ENCODE results near the gene RIMS3.
"Not testable (repeated sequence)": the region's sequence is repeated elsewhere in the genome, so short reads cannot be mapped to it uniquely, and the experiment has no call there.

The RIMS3 gene

DNA sequence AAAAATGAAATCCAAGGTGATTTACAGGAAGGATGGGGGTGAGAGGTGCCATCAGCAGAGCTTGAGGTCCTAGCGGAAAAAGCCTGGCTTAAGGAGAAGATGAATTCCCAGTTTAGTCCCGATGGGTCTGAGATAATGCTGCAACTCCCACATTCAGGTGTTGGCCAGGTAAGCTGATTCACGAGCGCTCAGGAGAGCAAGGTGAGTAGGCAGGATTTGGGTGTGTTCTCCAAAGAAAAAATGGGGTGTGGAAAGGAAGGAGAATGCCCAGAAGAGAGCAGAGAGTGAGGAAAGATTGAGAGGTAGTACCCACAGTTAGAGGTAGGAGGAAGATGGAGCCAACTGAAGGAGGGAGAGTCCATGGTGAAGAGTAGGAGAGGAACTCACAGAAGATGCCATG lies 12.5 kb downstream of the RIMS3 start:
- DNase-seq = no peak

DNA sequence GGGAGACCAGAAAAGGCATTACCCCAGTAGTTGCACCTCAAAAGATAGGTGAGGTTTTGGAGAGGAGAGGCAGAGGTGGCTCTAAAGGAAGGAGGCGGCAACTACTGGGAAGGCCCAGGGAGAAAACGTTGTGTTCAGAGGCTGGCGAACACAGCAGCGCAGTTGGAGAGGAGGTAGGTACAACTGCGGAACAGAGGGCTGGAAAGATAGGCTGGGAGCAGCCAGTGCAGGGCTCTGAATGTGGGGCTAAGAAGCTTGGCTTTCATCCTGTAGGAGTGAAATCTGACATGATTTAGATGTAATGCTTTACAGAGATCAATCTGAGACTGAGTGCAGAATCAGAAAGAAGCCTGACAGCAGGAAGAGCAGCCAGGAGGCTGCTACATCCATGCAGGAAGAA lies 13.0 kb downstream of the RIMS3 start:
- DNase-seq = no peak

DNA sequence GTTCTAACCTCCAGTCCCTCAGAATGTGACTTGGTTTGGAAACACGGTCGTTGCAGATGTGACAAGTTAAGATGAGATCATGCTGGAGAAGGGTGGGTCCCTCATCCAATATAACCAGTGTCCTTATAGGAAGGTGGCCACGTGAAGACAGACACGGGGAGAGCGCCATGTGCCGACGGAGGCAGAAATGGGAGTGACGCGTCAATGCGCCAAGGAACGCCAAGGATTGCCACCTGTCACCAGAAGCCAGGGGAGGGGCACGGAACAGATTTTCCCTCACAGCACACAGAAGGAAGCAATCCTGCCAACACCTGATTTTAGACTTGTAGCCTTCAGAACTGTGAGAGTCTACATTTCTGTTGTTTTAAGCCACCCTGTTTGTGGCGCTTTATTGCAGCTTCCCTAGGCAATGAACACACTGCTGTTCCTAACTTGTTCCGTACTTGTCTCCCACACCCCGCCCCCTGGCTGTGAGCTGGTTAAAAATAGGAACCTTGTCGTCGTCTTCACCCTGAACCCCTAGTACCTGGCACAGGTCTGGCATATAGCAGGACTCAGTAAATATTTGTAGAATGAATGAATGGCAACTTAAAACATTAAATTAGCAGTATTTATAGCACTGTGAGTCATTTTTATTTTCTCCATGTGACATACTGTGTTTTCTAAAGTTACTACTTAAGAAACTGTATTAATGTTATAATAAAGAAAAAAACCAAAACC lies 14.2 kb downstream of the RIMS3 start:
- DNase-seq = no peak

DNA sequence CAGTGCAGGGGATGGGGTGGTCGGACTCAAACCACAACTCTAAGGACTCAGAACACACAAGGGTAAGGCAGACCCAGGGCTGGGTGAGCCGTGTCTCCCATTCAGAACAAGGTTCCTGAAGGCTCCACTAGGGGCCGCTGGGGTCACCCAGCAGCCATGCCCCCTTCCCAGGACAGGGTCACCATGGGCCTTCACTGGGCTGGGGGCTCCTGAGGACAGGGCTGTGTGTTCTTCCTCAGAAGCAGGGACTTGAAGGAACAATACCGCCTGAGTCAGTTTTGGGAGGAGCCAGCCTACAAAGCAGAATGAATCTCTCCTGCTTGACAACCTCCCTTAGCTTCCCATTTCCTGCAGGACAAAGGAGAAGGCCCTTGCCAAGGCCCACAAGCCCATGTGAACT lies 15.4 kb downstream of the RIMS3 start:
- DNase-seq = no peak

DNA sequence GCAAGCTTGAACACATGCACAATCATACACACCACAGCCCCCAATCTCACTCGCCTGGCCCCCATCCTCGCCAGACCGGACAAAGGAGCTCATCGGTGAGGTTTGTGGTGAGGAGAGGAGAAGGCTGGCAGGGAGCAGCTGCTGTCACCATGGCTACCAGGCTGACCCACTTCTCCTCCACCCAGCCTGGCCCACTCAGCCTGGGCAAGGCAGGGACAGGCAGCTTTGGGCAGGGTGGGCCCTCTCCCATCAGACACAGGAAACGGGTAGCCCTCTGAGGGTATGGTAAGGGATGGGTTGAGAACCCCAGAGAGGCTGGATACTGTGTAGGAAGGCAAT lies 15.9 kb downstream of the RIMS3 start:
- DNase-seq = no peak

DNA sequence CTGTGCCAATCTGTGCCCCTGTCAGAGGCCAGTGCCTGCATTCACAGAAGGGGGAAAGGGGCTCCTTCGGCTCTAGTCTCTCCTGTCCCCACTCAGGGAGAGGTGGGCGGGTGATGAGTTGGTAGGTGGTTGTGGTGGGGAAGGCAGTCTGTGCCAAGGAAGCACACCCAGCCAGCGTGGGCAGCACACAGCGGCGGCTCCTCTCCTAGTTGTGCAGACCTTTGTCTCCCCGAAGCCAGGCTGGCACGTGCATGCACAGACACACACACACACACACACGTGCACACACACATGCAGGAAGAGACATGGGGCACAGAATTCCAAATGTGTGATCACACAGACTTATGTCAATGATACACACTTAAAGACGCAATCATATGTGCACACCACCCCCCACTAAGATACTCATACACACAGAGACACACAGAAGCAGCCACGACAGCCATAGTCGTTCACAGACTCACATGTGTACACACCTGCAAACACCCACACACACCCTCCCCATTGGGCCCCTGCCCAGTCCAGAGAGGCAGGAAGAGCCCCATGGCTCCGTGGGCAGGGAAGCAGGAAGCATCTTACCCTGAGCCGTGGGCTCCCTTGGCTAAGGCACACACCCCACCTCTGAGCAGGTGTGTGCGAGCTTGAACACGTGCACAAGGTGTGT lies 16.4 kb downstream of the RIMS3 start:
- DNase-seq = no peak

DNA sequence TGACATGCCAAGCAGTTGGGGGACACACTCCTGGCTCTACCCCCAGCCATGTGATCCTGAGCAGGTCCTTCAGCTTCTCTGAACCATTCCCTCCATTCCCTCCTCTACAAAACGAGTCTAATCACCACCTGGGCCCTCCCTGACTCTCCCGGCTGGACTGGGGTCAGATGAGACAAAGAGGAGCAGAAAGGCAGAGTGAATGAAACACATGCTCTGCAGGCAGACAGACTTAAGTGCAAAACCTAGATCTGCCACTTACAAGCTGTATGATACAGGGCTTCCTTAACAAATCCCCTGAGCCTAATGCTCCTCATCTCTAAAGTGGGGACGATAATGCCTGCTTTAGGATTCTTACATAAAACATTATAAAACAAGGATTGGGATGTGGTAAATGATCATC lies 17.3 kb downstream of the RIMS3 start:
- no peak for DNase-seq

DNA sequence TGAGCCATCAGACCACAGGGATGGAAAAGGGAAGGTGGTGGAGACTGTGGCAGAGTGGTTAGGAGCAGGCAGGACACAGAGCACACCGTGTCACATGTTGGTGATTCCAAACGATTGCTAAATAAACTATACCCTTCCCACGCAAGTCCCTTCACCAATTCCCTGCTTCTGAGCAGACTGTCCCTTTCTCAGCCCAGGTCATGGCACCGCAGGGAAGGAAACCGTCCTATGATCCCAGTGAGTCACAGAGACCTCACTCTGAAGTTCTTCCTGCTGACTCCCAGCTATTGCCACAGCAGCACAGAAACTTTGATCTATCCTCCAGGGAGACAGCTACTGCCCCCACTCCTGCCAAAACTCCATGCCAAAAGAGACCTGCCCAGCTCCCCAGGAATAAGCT lies 19.2 kb downstream of the RIMS3 start:
- no peak for DNase-seq

DNA sequence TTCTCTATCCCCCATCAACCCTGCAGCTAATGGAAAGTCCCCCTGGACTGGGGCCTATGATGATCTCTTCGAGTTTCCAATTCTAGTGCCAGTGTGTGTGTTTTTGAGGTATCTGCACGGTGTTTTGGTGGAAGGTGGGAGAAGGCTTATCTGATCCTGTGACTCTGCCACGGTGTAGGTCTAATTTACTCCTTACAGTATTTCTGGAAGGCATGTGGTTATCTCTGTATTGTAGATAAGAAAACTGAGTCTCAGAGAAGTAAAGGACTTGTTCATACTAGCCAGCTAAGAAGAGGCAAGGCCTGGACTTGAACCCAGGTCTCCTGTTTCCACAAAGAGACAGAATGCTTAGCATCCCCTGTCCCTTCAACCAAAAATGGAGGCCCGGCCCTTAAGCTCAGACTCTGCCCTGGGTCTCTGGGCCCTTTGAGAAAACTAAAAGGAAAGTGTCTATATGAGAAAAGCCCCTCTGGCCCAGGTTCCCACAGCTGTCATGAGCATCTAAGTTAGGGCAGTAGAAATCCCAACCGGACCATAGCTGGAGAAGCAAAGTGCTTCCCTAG lies 20.3 kb downstream of the RIMS3 start:
- no peak for DNase-seq

DNA sequence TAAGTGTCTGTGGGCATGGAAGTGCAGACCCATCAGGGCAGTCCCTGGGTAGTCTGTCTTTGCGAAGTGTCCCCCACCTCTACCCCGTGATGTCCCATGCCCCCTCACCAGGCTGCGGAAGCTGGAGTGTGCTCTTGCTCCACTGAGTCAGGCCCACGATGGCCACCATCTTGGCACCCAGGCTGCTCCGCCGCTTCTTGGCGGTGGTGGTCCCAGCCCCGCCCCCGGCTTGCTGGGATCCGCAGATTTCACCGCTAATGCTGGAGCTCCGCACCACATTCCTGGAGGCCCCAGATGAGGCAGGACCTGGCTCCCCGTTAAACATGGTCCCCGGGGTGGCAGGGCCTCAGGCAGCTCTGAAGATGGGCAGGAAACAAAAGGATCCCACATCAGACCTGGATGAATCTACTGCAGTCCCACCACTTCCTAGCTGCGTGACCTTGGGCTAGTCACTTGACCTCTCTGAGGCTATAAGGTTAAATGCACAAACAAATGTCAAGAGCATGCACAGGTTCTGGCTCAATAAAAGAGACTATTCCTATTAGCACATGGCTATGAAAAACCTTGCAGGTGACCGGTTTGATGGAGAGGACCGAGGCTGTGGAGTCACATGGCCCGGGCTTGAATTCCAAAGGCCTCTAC lies 23.8 kb downstream of the RIMS3 start:
- no peak for DNase-seq

DNA sequence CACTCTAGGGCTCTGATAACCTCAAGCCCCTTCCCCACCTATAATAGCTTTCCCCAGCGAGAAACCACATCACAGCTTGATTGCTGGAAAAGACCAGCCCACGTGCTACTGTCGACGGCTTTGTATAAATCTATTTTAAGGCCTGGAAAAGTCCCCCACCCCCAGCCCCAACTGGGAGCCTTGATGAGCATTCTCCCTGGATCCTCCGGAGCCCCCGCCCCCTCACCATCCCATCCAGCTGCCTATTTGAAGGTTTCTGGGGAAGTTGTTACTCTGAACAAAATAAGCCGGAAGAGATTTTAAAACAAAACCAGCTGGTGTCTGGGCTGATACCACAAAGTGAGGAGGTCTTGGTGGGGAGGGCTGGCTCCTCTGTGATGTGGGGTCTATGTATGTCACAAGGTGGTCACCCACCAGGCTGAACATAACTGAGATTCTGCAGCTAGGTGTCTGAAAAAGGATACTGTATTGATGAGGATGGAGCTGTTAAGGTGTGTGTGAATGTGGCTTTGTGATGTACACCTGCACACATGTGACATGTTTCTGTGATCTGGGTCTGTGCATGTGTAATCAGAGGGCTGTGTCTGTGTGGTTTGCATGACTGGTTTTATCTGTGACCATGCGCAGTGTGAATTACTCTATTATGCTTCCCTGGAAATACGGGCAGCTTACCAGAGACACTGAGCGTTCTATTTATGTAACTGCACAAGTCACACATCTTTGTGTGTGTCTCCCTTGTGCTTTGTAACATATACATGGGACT lies 25.0 kb downstream of the RIMS3 start:
- DNase-seq = no peak

DNA sequence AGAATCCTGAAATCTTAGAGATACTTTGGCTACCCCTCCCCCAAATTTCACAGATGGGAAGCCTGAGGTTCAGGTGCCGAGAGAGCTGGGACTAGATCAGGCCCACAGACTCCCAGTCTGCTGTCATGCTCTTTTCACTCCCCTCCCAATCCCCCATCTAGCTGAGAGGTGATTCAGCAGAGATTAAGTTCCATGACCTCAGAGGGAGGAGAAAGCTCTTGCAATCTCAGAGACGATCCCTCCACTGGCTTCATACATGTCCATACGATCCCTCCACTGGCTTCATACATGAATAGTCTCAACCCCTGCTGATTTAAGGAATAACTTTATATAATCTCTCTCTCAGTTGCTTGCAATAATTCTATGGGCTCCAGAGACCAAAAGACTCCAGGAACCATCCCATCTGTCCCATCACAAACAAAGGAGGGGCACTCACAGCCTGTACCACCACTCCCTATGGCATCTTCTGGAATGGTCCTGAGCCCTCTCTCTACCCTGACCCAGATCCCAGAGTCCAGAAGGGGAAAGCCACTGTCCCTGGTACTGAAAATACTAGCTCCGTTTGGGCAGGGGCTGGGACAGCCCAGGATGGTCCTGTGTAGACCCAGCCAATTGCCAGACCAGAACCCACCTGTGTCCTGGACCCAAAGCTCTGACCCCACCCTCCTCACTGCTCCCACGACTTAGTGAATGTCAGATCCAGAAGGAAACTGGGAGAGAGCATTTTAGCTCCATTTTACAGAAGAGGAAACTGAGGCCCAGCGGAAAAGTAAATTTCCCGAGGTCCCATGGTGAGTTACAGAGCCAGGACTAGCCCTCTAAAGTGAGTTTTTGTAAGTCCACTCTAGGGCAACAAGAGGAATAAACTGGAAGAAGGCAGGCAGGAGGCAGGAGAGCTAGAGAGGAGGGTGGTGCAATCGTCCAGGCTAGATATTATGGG lies 27.1 kb downstream of the RIMS3 start:
- no peak for DNase-seq

DNA sequence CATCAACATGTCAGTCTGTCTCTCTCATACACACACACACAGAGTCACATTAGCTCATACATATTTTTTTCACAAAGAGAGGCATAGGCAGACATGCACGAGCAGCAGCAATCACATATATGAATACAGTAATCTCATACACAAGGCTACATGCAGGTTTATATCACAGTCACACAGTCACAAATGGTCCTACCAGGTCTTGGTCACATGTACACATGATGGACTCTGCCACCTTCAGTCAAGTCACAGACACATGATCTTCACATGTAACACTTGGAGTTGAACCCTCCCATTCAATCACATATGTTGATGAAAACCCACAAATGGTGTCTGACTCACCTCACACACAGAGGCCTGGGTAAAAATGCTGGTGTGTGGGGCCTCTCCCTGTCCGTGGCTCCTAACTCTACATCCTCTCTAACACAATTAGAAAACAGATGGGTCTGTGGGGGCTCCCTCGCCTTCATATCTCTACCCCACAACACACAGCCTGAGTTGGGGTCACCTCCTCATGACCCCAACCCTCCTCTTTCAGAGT lies 27.9 kb downstream of the RIMS3 start:
- no peak for DNase-seq

DNA sequence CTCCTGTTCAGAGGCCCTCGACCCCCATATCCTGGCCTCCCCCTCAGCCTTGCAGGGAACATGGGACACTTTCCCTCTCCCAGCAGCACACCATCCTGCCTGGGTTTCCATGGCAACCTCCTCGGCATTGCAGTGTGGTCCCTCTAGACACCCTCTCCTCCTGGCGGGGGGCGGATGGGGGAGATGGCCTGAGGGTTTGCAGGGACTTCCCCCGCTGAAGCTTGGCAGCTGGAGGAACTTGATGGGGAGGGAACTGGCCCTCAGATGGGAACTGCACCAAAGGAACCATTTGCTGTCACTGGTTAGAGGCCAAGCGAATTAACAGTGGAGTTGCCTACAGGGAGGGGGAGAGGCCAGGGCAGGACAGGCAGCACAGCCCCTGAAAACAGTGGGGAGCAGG lies 28.7 kb downstream of the RIMS3 start:
- no peak for DNase-seq

DNA sequence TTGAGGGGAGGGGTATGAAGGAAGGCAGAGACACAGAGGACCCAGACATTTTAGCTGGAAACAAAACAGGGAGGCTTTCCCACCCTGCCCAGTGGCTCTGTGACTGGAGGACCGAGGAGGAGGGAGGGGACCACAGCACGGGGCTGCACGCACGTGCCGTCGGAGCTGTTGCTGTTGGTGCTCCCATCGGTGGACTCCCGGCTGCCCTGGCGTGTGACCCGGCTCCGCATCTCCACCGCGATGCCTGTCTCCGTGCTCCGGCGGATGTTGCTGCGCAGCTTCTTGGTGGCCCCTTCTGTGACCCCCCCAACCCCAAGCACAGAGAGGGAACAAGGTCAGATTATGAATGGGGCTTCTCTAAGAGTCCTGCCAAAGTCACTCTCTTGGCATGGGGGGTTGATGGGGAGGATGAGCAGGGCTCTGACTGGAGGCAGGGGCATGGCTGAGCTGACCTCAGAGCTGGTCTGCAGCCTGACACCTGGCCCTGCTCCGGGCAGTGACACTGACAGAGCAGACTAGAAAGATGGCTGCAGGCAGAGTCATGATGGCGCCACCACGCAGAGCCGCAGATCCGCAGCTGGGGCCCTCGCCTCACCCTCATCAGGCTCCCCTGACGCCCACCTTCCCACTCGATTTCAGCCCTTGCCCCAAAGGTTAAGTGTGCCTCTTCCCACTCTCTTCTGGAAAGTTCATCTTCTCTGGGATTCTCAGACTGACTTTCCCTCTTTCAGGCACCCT lies 29.6 kb downstream of the RIMS3 start:
- no peak for DNase-seq

DNA sequence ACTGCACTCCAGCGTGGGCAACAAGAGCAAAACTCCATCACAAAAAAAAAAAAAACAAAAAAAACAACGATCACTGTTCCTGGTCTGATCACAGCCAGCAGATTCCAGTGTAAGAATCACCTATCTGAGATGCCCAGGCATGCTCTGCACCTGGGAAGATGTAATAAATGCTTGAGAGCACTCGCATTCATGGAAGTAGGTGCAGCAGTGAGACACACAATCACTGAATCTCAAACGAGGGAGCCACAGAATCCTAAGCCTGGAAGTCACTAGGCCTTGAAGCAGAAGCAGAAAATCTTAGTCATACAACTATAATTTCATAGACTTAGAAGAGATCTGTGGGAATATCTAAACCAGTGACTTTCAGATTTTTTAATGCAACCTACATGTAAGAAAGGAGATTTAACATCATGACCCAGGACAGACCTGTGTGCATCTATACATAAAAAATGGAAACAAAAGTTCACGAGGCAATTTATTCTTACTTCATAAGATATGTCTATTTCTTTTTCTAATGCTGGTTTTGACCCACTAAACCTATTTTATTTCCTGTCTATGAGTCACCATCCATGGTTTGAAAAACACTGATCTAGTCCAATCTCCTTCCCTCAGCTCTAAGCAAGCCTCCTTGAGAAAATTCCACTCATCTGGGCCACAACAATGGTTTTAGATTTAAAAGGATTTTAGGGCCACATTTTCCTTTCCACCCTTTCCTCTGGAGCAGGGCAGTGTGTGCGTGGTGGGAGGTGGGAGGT lies 30.4 kb downstream of the RIMS3 start:
- DNase-seq = no peak

DNA sequence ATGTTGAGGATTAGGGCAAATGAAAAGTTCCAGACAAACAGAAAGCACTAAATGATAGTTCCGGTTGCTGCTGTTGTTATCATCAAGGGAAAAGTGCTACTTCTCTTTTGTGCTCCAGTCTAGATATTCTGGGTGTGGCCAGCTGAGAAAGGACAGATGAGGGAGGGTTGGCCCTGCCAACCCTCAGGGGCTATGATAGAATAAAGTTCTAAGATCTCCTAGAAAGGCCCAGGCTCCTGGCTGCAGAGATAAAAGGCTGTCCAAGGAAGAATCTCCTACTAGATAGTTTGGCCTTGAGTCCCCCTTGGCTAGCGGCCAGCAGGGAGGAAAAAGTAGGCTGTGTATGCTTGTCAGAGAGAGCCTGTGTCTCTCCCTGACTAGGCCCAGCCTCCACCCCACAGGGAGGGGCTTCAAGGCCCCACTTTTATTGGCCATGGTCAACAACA lies 31.5 kb downstream of the RIMS3 start:
- DNase-seq = no peak

DNA sequence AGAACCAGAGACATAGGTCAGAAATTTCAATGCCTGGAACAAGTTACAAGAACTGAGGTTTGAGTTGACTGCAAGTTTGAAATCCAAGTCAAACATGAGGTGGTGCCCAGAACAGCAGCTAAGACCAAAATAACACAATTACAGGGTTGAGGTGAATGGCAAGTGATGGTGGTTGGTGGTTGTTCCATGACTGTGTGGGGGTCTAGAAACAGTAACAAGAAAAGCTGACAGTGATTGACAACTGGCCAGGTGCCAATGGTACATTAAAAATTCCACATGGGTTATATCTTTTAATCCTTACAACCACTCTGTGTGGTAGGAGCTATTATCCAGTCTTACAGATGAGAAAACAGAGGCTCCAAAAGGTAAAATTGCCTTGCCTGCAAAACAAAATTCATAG lies 32.0 kb downstream of the RIMS3 start:
- DNase-seq = no peak

DNA sequence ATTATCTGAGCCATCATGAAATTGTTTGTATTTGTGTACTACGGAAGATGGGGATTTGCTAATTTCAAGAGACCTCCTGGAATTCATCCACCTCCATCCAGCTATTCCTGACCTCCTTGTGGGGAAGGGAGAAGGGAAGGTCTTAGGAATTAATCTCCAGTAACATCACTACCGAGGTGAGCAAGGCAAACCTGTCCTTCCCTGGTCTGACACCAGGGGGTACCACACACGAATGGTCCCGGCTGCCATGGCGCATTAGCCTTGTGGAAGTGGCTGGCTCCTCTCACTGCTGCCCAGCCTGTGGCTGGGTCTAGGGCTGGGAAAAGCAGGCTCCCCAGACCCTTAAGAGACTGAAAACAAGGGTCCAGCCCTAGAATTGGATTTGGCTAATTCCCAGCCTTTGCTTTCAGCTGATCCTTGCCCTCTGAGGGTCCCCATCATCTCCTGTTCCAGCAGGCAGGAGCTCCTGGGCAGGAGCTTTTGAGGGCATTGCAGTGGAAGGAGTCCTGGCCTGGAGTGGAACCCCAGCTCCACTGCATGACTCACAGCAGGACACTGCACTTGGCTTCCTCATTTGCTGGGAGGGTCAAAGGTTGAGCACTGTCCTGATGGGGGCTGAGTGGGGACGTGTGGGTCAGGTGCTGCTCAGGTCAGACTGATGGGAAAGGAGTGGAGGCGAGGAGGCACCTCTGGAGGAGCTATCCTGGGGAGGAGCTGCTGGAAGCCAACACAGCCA lies 34.8 kb downstream of the RIMS3 start:
- no peak for DNase-seq

DNA sequence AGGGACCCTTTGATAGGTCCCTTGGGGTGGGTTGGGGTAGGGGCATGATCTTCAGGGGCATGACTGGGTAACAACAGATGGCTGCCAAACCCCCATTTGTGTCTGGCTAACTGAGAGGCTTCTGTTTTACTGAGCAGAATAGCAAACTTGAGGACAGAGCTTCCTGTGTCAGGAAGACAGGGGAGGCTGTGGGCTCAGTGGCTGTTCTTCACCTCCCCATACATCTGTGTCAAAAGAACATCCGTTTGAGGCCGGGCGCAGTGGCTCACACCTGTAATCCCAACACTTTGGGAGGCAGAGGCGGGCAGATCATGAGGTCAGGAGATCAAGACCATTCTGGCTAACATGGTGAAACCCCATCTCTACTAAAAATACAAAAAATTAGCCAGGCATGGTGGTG lies 35.9 kb downstream of the RIMS3 start:
- not testable (repeated sequence) for DNase-seq
